Erythroblast (primary cell): Measurements from ENCODE around the gene C2CD4B.
A peak's percentile ranks its signal among the peaks of the same experiment; 100 is the strongest.

Experiments used
- DNase-seq, 2 experiments: peaks; one replicate each; lab custom pipeline; 2025; lab: John Stamatoyannopoulos, UW
- GATA1 ChIP-seq: IDR thresholded peaks from 2 replicates; pipeline ENCODE4 v1.6.1; 2011; ENCODE audit warnings: low read depth, mild to moderate bottlenecking, control low read depth, low read length, moderate library complexity
- POLR2A ChIP-seq: IDR thresholded peaks from 2 replicates; pipeline ENCODE4 v1.6.1; 2011; ENCODE audit warnings: mild to moderate bottlenecking, low read length

C2CD4B gene

DNA sequence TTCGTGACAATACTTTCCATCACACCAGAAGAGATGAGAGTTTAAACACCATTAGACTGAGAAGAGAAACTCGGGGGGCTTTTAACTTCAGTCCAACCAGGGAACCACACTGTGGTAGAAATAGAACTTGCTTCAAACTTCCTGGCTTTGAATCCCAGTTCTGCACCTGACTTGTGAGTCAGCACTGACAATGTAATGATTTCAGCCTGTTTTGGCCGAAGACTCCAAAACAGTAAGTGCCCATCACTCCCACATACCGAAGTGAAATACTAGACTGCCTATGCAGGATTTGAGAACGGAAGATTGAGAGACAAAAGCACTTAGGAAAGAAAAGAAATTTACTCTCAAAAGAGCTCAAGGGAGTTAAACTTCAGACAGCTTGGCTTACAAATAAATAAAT lies 27.0 kb downstream of the C2CD4B start:
- no peak for TF ChIP-seq POLR2A
- no peak for TF ChIP-seq GATA1
- no peak for DNase-seq

- DNase-seq, result no peak
- TF ChIP-seq POLR2A (no peak), GATA1 (no peak)
Observed at GRCh38 chr15:62136911-62137865, 27.9 kb downstream of the C2CD4B start.

GRCh38 chr15:62135532-62136134 lies 29.5 kb downstream of the C2CD4B start:
- TF ChIP-seq POLR2A (no peak), GATA1 (no peak)
- no peak for DNase-seq

- TF ChIP-seq POLR2A (no peak), GATA1 (no peak)
- no peak for DNase-seq
Observed at GRCh38 chr15:62133141-62133540, 31.9 kb downstream of the C2CD4B start.

DNA sequence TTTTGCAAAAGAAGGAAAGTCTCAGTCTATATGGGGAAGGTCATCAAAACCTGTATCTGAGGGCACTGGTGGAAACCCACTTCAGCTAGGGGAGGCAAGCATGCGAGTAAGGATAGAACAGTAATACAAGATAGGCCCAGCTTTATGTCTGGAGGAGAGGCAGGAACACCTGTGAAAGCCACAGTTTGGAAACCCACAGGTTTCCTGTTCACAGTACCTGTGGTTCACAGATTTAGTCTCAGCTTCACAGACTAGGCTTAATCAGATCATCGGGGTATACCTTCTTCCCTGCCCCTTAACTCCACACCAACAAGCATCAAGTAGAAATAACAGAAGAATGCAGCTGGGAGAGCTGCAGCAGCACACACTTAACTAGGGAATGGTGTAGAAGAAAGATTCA lies 36.2 kb downstream of the C2CD4B start:
- no peak for DNase-seq
- TF ChIP-seq GATA1, result no peak
- no peak for TF ChIP-seq POLR2A

- TF ChIP-seq GATA1 (no peak), POLR2A (no peak)
- DNase-seq, result no peak
Observed at GRCh38 chr15:62126364-62126763, 38.7 kb downstream of the C2CD4B start.

DNA sequence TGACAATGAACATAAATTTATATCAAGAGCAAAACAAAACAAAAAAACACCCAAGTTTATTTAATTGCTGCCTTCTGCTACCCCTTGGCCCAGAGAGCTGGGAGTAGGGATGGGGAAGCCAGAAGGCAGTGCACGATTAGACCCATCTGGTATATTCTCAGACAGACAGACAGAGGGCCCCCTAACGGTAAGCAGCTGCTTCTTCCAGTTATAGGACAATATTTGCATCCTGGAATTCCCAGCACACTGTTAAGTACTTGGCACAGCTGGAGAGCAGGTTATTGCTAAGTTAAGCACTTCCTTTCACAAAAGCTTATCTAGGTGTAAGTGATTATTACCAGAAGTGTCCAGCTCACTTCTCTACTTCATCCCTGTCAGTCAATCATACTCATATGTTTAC lies 39.3 kb downstream of the C2CD4B start:
- DNase-seq, result peak in 1 of 2 experiments; percentile 10
- TF ChIP-seq POLR2A (no peak), GATA1 (no peak)

GRCh38 chr15:62124973-62125303 lies 40.1 kb downstream of the C2CD4B start:
- TF ChIP-seq GATA1, result no peak
- TF ChIP-seq POLR2A, result no peak
- no peak for DNase-seq

- TF ChIP-seq GATA1, result no peak
- TF ChIP-seq POLR2A, result no peak
- no peak for DNase-seq
Observed at GRCh38 chr15:62124176-62124972, 40.7 kb downstream of the C2CD4B start.

- DNase-seq, result no peak
Observed at GRCh38 chr15:62122249-62122648, 42.8 kb downstream of the C2CD4B start.

DNA sequence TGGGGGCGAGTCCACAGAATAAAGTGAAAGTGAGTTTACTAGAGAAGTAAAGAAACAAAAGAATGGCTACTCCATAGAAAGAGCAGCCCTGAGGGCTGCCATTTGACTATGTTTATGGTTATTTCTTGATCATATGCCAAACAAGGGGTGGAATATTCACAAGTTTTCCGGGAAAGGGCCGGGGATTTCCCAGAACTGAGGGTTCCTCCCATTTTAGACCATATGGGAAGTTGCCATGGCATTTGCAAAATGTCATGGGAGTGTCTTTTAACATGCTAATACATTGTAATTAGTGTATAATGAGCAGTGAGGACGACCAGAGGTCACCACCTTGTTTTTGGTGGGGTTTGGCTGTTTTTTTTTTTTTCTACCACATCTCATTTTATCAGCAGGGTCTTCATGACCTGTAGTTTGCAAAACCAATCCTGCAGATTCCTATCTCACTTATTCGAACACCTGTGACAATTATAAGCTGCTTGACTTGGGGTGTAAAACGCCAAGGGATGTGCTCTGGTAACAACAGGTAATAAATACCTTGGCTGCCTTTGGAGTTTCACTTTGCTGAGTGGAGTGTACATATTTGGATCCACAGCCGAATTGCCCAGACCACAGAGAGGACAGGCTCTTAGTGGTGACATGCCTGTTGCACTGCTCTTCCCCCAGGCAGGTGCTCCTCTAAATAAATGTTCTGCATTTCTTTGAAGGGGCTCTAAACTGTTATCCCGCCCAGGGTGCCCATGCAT lies 43.6 kb downstream of the C2CD4B start:
- DNase-seq, result no peak
- TF ChIP-seq POLR2A (no peak), GATA1 (no peak)

More at GRCh38 chr15:62122249-62122648, 42.8 kb downstream of the C2CD4B start:
- TF ChIP-seq GATA1 (no peak), POLR2A (no peak)

DNA sequence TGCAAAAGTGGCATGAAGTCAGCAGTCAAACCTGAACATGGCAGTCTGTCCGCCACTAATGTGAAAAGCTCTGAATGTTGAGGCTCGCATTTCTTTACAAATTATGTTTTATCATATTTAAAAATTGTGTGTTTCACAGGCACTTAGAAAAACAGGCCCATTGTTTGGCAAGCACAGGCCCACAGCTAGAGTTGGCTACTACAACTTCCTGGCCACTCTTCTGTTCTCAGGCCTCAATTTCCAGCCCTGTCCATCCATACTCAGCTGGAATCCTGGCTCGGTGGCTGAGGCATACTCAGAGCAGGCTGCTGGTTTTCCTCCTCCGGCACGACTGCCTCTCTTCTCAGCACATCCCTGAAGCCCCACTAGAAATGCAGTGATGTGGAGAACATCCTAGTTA lies 44.3 kb downstream of the C2CD4B start:
- no peak for DNase-seq
- no peak for TF ChIP-seq POLR2A
- TF ChIP-seq GATA1, result no peak

DNA sequence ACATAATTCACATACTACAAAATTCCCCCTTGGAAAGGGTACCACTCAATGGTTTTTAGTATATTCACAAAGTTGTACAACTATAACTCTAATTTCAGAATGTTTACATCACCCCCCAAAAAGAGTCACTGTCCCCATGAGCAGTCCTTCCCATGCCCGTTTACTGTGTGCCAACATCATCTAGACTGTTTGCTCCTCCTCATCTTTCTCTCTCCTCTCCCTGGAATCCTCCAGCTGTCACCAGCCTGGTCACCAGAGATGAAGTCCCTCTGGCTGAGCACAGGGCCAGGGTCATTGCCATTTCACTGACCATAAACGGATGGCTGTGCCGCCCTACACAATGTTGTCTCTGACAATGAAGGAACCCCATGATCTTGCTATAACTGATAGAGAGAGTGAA lies 45.2 kb downstream of the C2CD4B start:
- DNase-seq, result no peak
- TF ChIP-seq GATA1, result no peak
- TF ChIP-seq POLR2A, result no peak
